B cell (primary cell): ENCODE data around the gene POLR3GL.

Experiments
- CTCF ChIP-seq: fragments of 200-600 bp; IDR thresholded peaks from one replicate; pipeline ENCODE4 v1.8.0; 2022; ENCODE audit warnings: antibody characterized with exemption, mild to moderate bottlenecking
- EZH2 ChIP-seq: IDR thresholded peaks from 2 replicates; pipeline ENCODE4 v1.6.1; 2012; ENCODE audit warnings: borderline replicate concordance, low read depth, mild to moderate bottlenecking, moderate library complexity, low read length; ENCODE audit not compliant: insufficient read depth, poor library complexity, severe bottlenecking

- TF ChIP-seq CTCF: peak; percentile 18
- TF ChIP-seq EZH2: no peak
Measured at GRCh38 chr1:146007489-146008133, 43.1 kb downstream of the POLR3GL start.
